GM12873 (cell line): ENCODE results near the gene DTD1.

Source experiments
- CTCF ChIP-seq: IDR thresholded peaks from 2 replicates; pipeline ENCODE4 v1.5.1; 2012; ENCODE audit warnings: low read depth, mild to moderate bottlenecking, moderate library complexity, low read length, control low read depth; ENCODE audit not compliant: insufficient read depth; ENCODE audit errors: missing control alignments

The DTD1 gene

GRCh38 chr20:18662279-18663040, 74.6 kb downstream of the DTD1 start:
- no peak for TF ChIP-seq CTCF

- no peak for TF ChIP-seq CTCF
Observed at GRCh38 chr20:18663932-18664331, 76.1 kb downstream of the DTD1 start.

- TF ChIP-seq CTCF, result no peak
Observed at GRCh38 chr20:18665135-18665534, 77.3 kb downstream of the DTD1 start.

- TF ChIP-seq CTCF, result no peak
Observed at GRCh38 chr20:18666803-18667415, 79.1 kb downstream of the DTD1 start.

- TF ChIP-seq CTCF, result no peak
Observed at GRCh38 chr20:18669241-18670019, 81.6 kb downstream of the DTD1 start.

GRCh38 chr20:18671203-18671710, 83.4 kb downstream of the DTD1 start:
- no peak for TF ChIP-seq CTCF

GRCh38 chr20:18672834-18673233, 85.0 kb downstream of the DTD1 start:
- TF ChIP-seq CTCF, result no peak
